Measurements from ENCODE around the gene DCLK2. TPM values are rescaled to one million over a fixed set of nuclear protein-coding genes. Genes with fewer than 3 reads are reported as not detected.

Gene DCLK2
- total RNA-seq, 2 experiments from 2014 or later, result not detected

GRCh38 chr4:150297861-150298474 is 219.7 kb downstream of the DCLK2 start:
- peaks cover 30% of the 10 kb centered on the region for H3K36me3 Mint-ChIP-seq (ENCODE audit: low read depth)
- intact Hi-C loops (cut with DNase I, micrococcal nuclease), result loop anchor here in 1 of 2 experiments (1.0 kb wide), 1 partner anchor 569 kb away; no protein-coding TSS in a partner anchor

GRCh38 chr4:150299816-150300215 is 221.6 kb downstream of the DCLK2 start:
- Histone ChIP-seq H3K4me1 (ENCODE audit: insufficient read depth, low read length) (no peaks in the 10 kb centered on the region), H3K4me3 (ENCODE audit: low read length) (no peak overlapping the region), H3K36me3 (ENCODE audit: insufficient read depth, low read length) (no peaks in the 10 kb centered on the region), H3K27ac (ENCODE audit: low read depth in 1 of 2, low read length in 2 of 2) (no peak overlapping the region), H3K9me3 (ENCODE audit: control insufficient read depth in 1 of 2, insufficient read depth in 1 of 2, low read length in 2 of 2) (no peaks in the 10 kb centered on the region), H3K27me3 (ENCODE audit: control insufficient read depth in 1 of 2, insufficient read depth in 2 of 2, low read length in 2 of 2) (no peaks in the 10 kb centered on the region)
- no peaks in the 10 kb centered on the region for H3K4me1 Mint-ChIP-seq (ENCODE audit: low read depth)
- H3K27me3 Mint-ChIP-seq, result no peaks in the 10 kb centered on the region
- H3K27ac Mint-ChIP-seq, result no peak overlapping the region
- intact Hi-C loops (cut with DNase I, micrococcal nuclease), result loop anchor here in 1 of 2 experiments (5.0 kb wide), 1 partner anchor 567 kb away; no protein-coding TSS in a partner anchor
- H3K9me3 Mint-ChIP-seq, result no peaks in the 10 kb centered on the region
- no peak overlapping the region for H3K4me3 Mint-ChIP-seq
- H3K36me3 Mint-ChIP-seq (ENCODE audit: low read depth), result peaks cover 23% of the 10 kb centered on the region
- POLR2A ChIA-PET, result no interaction called here
- no peak for ATAC-seq (ENCODE audit: poor library complexity)
- TF ChIP-seq CTCF (IDR thresholded peaks at IDR 0.05), result no peak
- no peak for DNase-seq
- CTCF ChIA-PET, result no interaction called here

More at GRCh38 chr4:150297861-150298474, 219.7 kb downstream of the DCLK2 start:
- no peaks in the 10 kb centered on the region for H3K27me3 Mint-ChIP-seq
- H3K9me3 Mint-ChIP-seq, result peaks cover 2% of the 10 kb centered on the region
- Histone ChIP-seq H3K36me3 (ENCODE audit: insufficient read depth, low read length) (no peaks in the 10 kb centered on the region), H3K9me3 (ENCODE audit: control insufficient read depth in 1 of 2, insufficient read depth in 1 of 2, low read length in 2 of 2) (no peaks in the 10 kb centered on the region), H3K4me3 (ENCODE audit: low read length) (no peak overlapping the region), H3K27ac (ENCODE audit: low read depth in 1 of 2, low read length in 2 of 2) (no peak overlapping the region), H3K27me3 (ENCODE audit: control insufficient read depth in 1 of 2, insufficient read depth in 2 of 2, low read length in 2 of 2) (no peaks in the 10 kb centered on the region), H3K4me1 (ENCODE audit: insufficient read depth, low read length) (no peaks in the 10 kb centered on the region)
- ChIA-PET POLR2A (no interaction called here), CTCF (interaction anchor here (1.9 kb wide), 1 partner anchor 570 kb away, joined by 5 read pairs; no protein-coding TSS in a partner anchor)
- TF ChIP-seq CTCF (IDR thresholded peaks at IDR 0.05), result peak; percentile 49
- no peaks in the 10 kb centered on the region for H3K4me1 Mint-ChIP-seq (ENCODE audit: low read depth)
- ATAC-seq (ENCODE audit: poor library complexity), result no peak
- no peak overlapping the region for H3K4me3 Mint-ChIP-seq
- H3K27ac Mint-ChIP-seq, result no peak overlapping the region
- DNase-seq, result peak in 5 of 14 experiments; percentile 5 to 40 (median 30)

- intact Hi-C loops (cut with DNase I, micrococcal nuclease), result loop anchor here in 1 of 2 experiments (5.0 kb wide), 1 partner anchor 565 kb away; no protein-coding TSS in a partner anchor
- no peak for TF ChIP-seq CTCF (IDR thresholded peaks at IDR 0.05)
- Mint-ChIP-seq H3K4me1 (ENCODE audit: low read depth) (no peaks in the 10 kb centered on the region), H3K9me3 (no peaks in the 10 kb centered on the region), H3K36me3 (ENCODE audit: low read depth) (peaks cover 17% of the 10 kb centered on the region), H3K27me3 (no peaks in the 10 kb centered on the region), H3K4me3 (no peak overlapping the region), H3K27ac (no peak overlapping the region)
- no peaks in the 10 kb centered on the region for H3K36me3 ChIP-seq (ENCODE audit: insufficient read depth, low read length)
- no peak overlapping the region for H3K4me3 ChIP-seq (ENCODE audit: low read length)
- no peaks in the 10 kb centered on the region for H3K4me1 ChIP-seq (ENCODE audit: insufficient read depth, low read length)
- DNase-seq (peak in 2 of 14 experiments; percentile 27), ATAC-seq (ENCODE audit: poor library complexity) (no peak)
- POLR2A ChIA-PET, result no interaction called here
- no peak overlapping the region for H3K27ac ChIP-seq (ENCODE audit: low read depth in 1 of 2, low read length in 2 of 2)
- CTCF ChIA-PET, result no interaction called here
- H3K27me3 ChIP-seq (ENCODE audit: control insufficient read depth in 1 of 2, insufficient read depth in 2 of 2, low read length in 2 of 2), result no peaks in the 10 kb centered on the region
- no peaks in the 10 kb centered on the region for H3K9me3 ChIP-seq (ENCODE audit: control insufficient read depth in 1 of 2, insufficient read depth in 1 of 2, low read length in 2 of 2)
These were observed 224.3 kb downstream of the DCLK2 start for GRCh38 chr4:150302553-150302952.

Data from CD4-positive, alpha-beta T cell (primary cell).